Adrenal gland (tissue), 5 donors: ENCODE measurements around the gene SMURF2.

Experiments
- POLR2A ChIP-seq, 2 donors: fragments of 450-650 bp; IDR thresholded peaks; one replicate each; pipeline ENCODE4 v1.6.1; 2017; ENCODE audit warnings: antibody characterized with exemption in 2 of 2, mild to moderate bottlenecking in 2 of 2, moderate library complexity in 1 of 2
- TF ChIP-seq, protein P1 (sequence below), 6 experiments: fragments of 450-650 bp in 4 of 6; fragments of 200-600 bp in 2 of 6; sonication (generic) in 1 of 6; IDR thresholded peaks; 1 replicate in 5 of 6; 2 replicates in 1 of 6; pipeline versions ENCODE4 v1.5.1 to v1.8.0; 2016 to 2021; ENCODE audit warnings: antibody characterized with exemption in 6 of 6, mild to moderate bottlenecking in 2 of 6, moderate library complexity in 1 of 6
- donor health status: DM: no; HTN: no; CAD: no.

DNA sequence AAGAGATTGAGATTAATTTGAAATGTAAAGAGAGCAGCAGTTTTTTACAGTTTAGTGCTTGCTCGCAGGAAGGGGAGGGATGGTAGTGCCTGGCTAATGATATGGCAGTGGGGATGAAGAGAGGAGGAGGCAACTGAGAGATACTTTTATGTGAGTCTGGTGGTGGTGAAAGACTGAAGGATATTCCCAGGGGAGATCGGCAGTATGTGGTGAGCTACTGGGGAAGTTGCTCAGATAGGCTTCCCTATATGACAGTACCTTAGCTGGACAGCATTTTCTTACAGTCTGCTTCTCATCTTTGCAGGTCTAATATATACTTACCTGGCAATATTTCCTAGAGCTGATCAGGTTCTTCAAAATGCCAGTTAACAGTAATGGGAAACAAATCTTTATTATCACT lies 146.7 kb downstream of the SMURF2 start:
- TF ChIP-seq, protein P1, sequence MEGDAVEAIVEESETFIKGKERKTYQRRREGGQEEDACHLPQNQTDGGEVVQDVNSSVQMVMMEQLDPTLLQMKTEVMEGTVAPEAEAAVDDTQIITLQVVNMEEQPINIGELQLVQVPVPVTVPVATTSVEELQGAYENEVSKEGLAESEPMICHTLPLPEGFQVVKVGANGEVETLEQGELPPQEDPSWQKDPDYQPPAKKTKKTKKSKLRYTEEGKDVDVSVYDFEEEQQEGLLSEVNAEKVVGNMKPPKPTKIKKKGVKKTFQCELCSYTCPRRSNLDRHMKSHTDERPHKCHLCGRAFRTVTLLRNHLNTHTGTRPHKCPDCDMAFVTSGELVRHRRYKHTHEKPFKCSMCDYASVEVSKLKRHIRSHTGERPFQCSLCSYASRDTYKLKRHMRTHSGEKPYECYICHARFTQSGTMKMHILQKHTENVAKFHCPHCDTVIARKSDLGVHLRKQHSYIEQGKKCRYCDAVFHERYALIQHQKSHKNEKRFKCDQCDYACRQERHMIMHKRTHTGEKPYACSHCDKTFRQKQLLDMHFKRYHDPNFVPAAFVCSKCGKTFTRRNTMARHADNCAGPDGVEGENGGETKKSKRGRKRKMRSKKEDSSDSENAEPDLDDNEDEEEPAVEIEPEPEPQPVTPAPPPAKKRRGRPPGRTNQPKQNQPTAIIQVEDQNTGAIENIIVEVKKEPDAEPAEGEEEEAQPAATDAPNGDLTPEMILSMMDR (IDR thresholded peaks at IDR 0.05) = no peak
- no peak for TF ChIP-seq POLR2A (IDR thresholded peaks at IDR 0.05)
